HepG2 (cell line): ENCODE measurements around the gene ZNF512B. TPM values are rescaled to one million over a fixed set of nuclear protein-coding genes. Genes with fewer than 3 reads are reported as not detected.
A peak's percentile ranks its signal among the peaks of the same experiment; 100 is the strongest.

ENCODE experiments used
- ATAC-seq: fragments of 200-7000 bp; cut with Tn5 transposase; 3 replicates; pipeline ENCODE4 v1.9.1; 2020; ENCODE audit warnings: mild to moderate bottlenecking, moderate library complexity
- BruUV-seq: library from RNA; stranded (reverse); fragments of 400-500 nt; replicated peaks from 2 replicates; lab custom pipeline; 2021; lab: Mats Ljungman, UMichigan
- CTCF ChIA-PET: fragments of 300-600 bp; formaldehyde crosslinking; extraction: SDS; loops from one replicate; lab custom pipeline; 2021; ENCODE audit warnings: low total read pairs, inconsistent platforms, low intra/inter-chr PET ratio; lab: Yijun Ruan, JAX
- POLR2A ChIA-PET: fragments of 350-600 bp; sonication (Branson Sonifier 250); formaldehyde crosslinking; loops from one replicate; lab custom pipeline; 2020; ENCODE audit warnings: antibody characterized with exemption, inconsistent platforms; lab: Yijun Ruan, JAX
- DNase-seq: peaks from one replicate; pipeline ENCODE4 v3.0.0-alpha.2; 2015; ENCODE audit warnings: low spot score
- FAIRE-seq: peaks from 3 replicates; lab custom pipeline; 2011; peaks lifted over from hg19 to GRCh38; lab: Jason Lieb, UNC
- H2AFZ ChIP-seq: one replicate; pipeline ENCODE4 v1.6.1; 2011; ENCODE audit warnings: low read length, inconsistent platforms
- H3K27ac ChIP-seq: fragments of 300-600 bp; 3 replicates; pipeline ENCODE4 v1.8.0; 2011; ENCODE audit warnings: mixed run types, mild to moderate bottlenecking, mixed read lengths, low read length, inconsistent platforms; ENCODE audit not compliant: insufficient read depth; ENCODE audit errors: extremely low read length
- H3K27me3 ChIP-seq, 2 experiments: fragments of 200-600 bp in 1 of 2; 2 replicates in 1 of 2; 3 replicates in 1 of 2; pipeline versions ENCODE4 v1.6.0 to v1.8.0; 2011; ENCODE audit warnings: low read length in 2 of 2, mild to moderate bottlenecking in 2 of 2, moderate library complexity in 2 of 2, inconsistent platforms in 1 of 2; ENCODE audit not compliant: insufficient read depth in 2 of 2, control insufficient read depth in 1 of 2
- H3K36me3 ChIP-seq, 2 experiments: fragments of 200-600 bp in 1 of 2; replicated peaks in 1 of 2; 2 replicates in 1 of 2; 3 replicates in 1 of 2; pipeline versions ENCODE4 v1.5.1 to v1.8.0; 2011; ENCODE audit warnings: low read length in 2 of 2, inconsistent platforms in 1 of 2; ENCODE audit not compliant: insufficient read depth in 2 of 2, control insufficient read depth in 1 of 2
- H3K4me1 ChIP-seq: 2 replicates; pipeline ENCODE4 v1.5.1; 2012; ENCODE audit warnings: low read length, inconsistent platforms; ENCODE audit not compliant: insufficient read depth
- H3K4me2 ChIP-seq: 2 replicates; pipeline ENCODE4 v1.6.0; 2011; ENCODE audit warnings: low read depth, low read length, inconsistent platforms
- H3K4me3 ChIP-seq, 3 experiments: fragments of 200-600 bp in 1 of 3; sonication (generic), shearing (Covaris generic) in 1 of 3; replicated peaks in 1 of 3; 2 replicates each; pipeline ENCODE4 v1.5.1; 2011 to 2016; ENCODE audit warnings: low read length in 3 of 3, inconsistent platforms in 2 of 3, low read depth in 2 of 3, mild to moderate bottlenecking in 2 of 3, control low read depth in 1 of 3, mixed read lengths in 1 of 3; ENCODE audit not compliant: insufficient read depth in 1 of 3
- H3K79me2 ChIP-seq: one replicate; pipeline ENCODE4 v1.6.1; 2011; ENCODE audit warnings: low read length, inconsistent platforms; ENCODE audit not compliant: insufficient read depth
- H3K9ac ChIP-seq: 2 replicates; pipeline ENCODE4 v1.6.0; 2011; ENCODE audit warnings: mild to moderate bottlenecking, low read depth, low read length, inconsistent platforms; ENCODE audit not compliant: insufficient read depth
- H3K9me3 ChIP-seq: 2 replicates; pipeline ENCODE4 v1.5.1; 2012; ENCODE audit warnings: mild to moderate bottlenecking, low read length
- H4K20me1 ChIP-seq: 2 replicates; pipeline ENCODE4 v1.6.0; 2011; ENCODE audit warnings: inconsistent platforms, mild to moderate bottlenecking, low read length, moderate library complexity; ENCODE audit not compliant: insufficient read depth
- ELF3 ChIP-seq: IDR thresholded peaks from 2 replicates; pipeline ENCODE4 v1.6.1; 2016; ENCODE audit warnings: missing genetic modification reagents, missing compliant biosample characterization
- JDP2 ChIP-seq: sonication (generic); formaldehyde crosslinking; IDR thresholded peaks from 2 replicates; pipeline ENCODE4 v1.8.1; 2022; ENCODE audit warnings: missing genetic modification reagents, borderline replicate concordance
- MTF1 ChIP-seq: sonication (generic); formaldehyde crosslinking; IDR thresholded peaks from 2 replicates; pipeline ENCODE4 v1.5.0; 2020; ENCODE audit warnings: missing genetic modification reagents
- NCOR1 ChIP-seq: fragments of 200-600 bp; sonication (generic); IDR thresholded peaks from 2 replicates; pipeline ENCODE4 v1.7.0; 2017; ENCODE audit warnings: antibody characterized with exemption, low read length, borderline replicate concordance
- NFIB ChIP-seq: sonication (generic); formaldehyde crosslinking; IDR thresholded peaks from 2 replicates; pipeline ENCODE4 v1.9.0; 2021; ENCODE audit warnings: missing genetic modification reagents, mild to moderate bottlenecking, borderline replicate concordance
- SMARCC2 ChIP-seq: fragments of 450-650 bp; IDR thresholded peaks from 2 replicates; pipeline ENCODE4 v1.6.1; 2017; ENCODE audit warnings: antibody characterized with exemption, mild to moderate bottlenecking
- SP4 ChIP-seq: sonication (generic); formaldehyde crosslinking; IDR thresholded peaks from 2 replicates; pipeline ENCODE4 v1.8.1; 2023; ENCODE audit warnings: mild to moderate bottlenecking, missing genetic modification reagents
- STAG1 ChIP-seq: sonication (generic); formaldehyde crosslinking; IDR thresholded peaks from 2 replicates; pipeline ENCODE4 v1.4.0; 2020; ENCODE audit warnings: missing genetic modification reagents
- TRIM24 ChIP-seq: sonication (generic); formaldehyde crosslinking; IDR thresholded peaks from 2 replicates; pipeline ENCODE4 v1.8.0; 2022; ENCODE audit warnings: mild to moderate bottlenecking, missing genetic modification reagents
- ZNF484 ChIP-seq: sonication (generic); formaldehyde crosslinking; IDR thresholded peaks from 2 replicates; pipeline ENCODE4 v1.5.1; 2020; ENCODE audit warnings: mild to moderate bottlenecking, low read depth, missing genetic modification reagents, borderline replicate concordance
- ZNF496 ChIP-seq: sonication (generic); formaldehyde crosslinking; IDR thresholded peaks from 2 replicates; pipeline ENCODE4 v1.8.1; 2023; ENCODE audit warnings: mild to moderate bottlenecking, moderate library complexity, missing genetic modification reagents; ENCODE audit not compliant: insufficient replicate concordance
- ZNF772 ChIP-seq: sonication (generic); formaldehyde crosslinking; IDR thresholded peaks from 2 replicates; pipeline ENCODE4 v1.5.0; 2020; ENCODE audit warnings: mild to moderate bottlenecking, missing genetic modification reagents
- WGBS: methylation state at CpG from one replicate; pipeline ENCODE4 v1.1.6; 2017; ENCODE audit warnings: low lambda C conversion rate; 5-methylcytosine and 5-hydroxymethylcytosine counted together
- in situ Hi-C: cut with HindIII; loops from 2 replicates; pipeline ENCODE4 v1.10.0; 2017; ENCODE audit warnings: low pct_unique_long_range_greater_than_20kb; ENCODE audit not compliant: extremely low pct_ligation_motif_present
- intact Hi-C: fragments of 100-400 bp; cut with micrococcal nuclease; formaldehyde crosslinking; loops from one replicate; pipeline ENCODE4 v1.10.0; 2022; ENCODE audit not compliant: unreplicated experiment
- polyA plus RNA-seq, 8 experiments: library from polyadenylated mRNA; depleted of rRNA in 3 of 8; stranded (reverse) in 7 of 8; unstranded in 1 of 8; fragments of >200 nt; fragmentation: Illumina TruSeq in 4 of 8; extraction: Trizol in 4 of 8; gene quantifications; 2 replicates each; pipeline versions ENCODE4 v1.2.1 to v1.2.3, GENCODE V29; 2011 to 2016; ENCODE audit warnings: low read depth in 4 of 8, missing spikeins in 1 of 8, mixed read lengths in 1 of 8; ENCODE audit not compliant: insufficient read depth in 1 of 8
- total RNA-seq, 5 experiments: library from RNA; depleted of rRNA; stranded (reverse); fragments of >200 nt; fragmentation: Illumina TruSeq; extraction: Trizol; gene quantifications; 2 replicates each; pipeline ENCODE4 v1.2.3, GENCODE V29; 2016; ENCODE audit warnings: low read depth in 1 of 5
- TF ChIP-seq, protein P1 (sequence below): sonication (generic); formaldehyde crosslinking; IDR thresholded peaks from 2 replicates; pipeline ENCODE4 v1.4.0; 2020; ENCODE audit warnings: mild to moderate bottlenecking, missing genetic modification reagents
- TF ChIP-seq, protein P2 (sequence below): sonication (generic); formaldehyde crosslinking; IDR thresholded peaks from 2 replicates; pipeline ENCODE4 v1.5.0; 2020; ENCODE audit warnings: missing genetic modification reagents
- TF ChIP-seq, protein P3 (sequence below): sonication (generic); formaldehyde crosslinking; IDR thresholded peaks from 2 replicates; pipeline ENCODE4 v1.5.0; 2020; ENCODE audit warnings: mild to moderate bottlenecking, missing genetic modification reagents, moderate library complexity

The ZNF512B gene
- total and polyA plus RNA-seq, 2 of the 13 experiments (the other 11 are each of a cell fraction or from before 2014, with no cell fraction given), result 11.5 to 30.6 TPM

DNA sequence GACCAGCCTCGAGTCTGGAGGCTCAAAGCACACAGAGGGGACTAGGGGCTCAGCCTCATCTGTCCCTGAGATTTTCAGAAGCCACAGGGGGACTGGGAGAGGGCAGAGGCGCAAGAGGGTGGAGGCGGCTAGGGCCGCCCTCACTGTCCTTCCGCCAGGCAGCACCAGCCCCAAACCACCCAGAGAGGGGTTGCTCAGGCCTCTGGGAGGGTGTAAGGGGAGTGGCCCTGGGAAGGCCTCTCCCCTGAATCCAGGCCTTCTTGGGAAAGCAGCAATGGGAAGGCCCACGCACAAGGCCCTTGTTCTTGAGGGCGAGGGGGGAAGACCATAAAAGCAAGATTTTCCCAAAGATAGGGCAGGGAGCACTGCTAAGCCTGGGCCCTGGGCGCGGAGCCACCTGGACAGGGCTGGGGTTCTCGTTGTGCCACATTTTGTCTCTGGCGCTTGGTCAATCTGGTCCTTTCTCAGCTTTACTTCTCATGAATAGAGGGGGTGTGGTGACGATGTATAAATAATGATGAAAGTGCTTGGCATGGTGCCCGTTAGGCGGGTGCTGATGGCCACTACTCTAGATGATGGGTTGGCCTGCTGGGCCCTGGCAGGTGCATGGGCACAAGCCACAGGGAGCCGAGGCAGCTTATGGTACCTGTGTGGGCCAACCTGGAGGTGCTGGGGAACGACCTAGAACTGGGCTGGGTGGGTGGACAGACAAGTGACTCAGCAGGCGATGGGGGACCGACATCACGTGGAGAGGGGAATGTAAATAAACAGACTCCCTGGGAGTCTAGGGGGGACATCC is 4.9 kb upstream of the ZNF512B start:
- ChIA-PET CTCF (interaction anchor here (1.1 to 2.4 kb wide), 9 partner anchors 19 to 437 kb away, joined by 3 to 18 read pairs (median 5); partner anchors contain the start of genes ARFRP1 and ZGPAT), POLR2A (interaction anchor here (0.8 to 2.7 kb wide), 11 partner anchors 17 to 437 kb away, joined by 3 to 17 read pairs (median 4); partner anchors contain the start of genes HELZ2, PTK6, TPD52L2 and UCKL1)
- Histone ChIP-seq H3K9me3 (no peaks in the 10 kb centered on the region), H3K4me2 (no peak overlapping the region), H2AFZ (no peak overlapping the region), H4K20me1 (no peaks in the 10 kb centered on the region; the same call in 1 of the 2 replicates), H3K4me1 (peaks cover 52% of the 10 kb centered on the region), H3K4me3 (no peak overlapping the region), H3K27ac (no peak overlapping the region), H3K27me3 (no peaks in the 10 kb centered on the region; a peak in 1 of 5 replicates), H3K9ac (no peak overlapping the region), H3K36me3 (no peaks in the 10 kb centered on the region; a peak in 2 of 5 replicates), H3K79me2 (no peaks in the 10 kb centered on the region)
- ATAC-seq, result no peak
- BruUV-seq, result no TSS peak
- intact Hi-C loops, result loop anchor here (5.0 kb wide), 1 partner anchor 437 kb away; the partner anchor contains the start of gene PTK6
- 88% methylated on average over 19 of the region's 19 CpGs for WGBS
- DNase-seq, result no peak
- FAIRE-seq, result no peak
- in situ Hi-C loops, result loop anchor here (5.0 kb wide), 1 partner anchor 83 kb away; no protein-coding TSS in a partner anchor
- no peak for TF ChIP-seq ZNF496 (CRISPR knock-in tag)
- TF ChIP-seq ELF3 (CRISPR knock-in tag), result no peak
- TF ChIP-seq, protein P1, sequence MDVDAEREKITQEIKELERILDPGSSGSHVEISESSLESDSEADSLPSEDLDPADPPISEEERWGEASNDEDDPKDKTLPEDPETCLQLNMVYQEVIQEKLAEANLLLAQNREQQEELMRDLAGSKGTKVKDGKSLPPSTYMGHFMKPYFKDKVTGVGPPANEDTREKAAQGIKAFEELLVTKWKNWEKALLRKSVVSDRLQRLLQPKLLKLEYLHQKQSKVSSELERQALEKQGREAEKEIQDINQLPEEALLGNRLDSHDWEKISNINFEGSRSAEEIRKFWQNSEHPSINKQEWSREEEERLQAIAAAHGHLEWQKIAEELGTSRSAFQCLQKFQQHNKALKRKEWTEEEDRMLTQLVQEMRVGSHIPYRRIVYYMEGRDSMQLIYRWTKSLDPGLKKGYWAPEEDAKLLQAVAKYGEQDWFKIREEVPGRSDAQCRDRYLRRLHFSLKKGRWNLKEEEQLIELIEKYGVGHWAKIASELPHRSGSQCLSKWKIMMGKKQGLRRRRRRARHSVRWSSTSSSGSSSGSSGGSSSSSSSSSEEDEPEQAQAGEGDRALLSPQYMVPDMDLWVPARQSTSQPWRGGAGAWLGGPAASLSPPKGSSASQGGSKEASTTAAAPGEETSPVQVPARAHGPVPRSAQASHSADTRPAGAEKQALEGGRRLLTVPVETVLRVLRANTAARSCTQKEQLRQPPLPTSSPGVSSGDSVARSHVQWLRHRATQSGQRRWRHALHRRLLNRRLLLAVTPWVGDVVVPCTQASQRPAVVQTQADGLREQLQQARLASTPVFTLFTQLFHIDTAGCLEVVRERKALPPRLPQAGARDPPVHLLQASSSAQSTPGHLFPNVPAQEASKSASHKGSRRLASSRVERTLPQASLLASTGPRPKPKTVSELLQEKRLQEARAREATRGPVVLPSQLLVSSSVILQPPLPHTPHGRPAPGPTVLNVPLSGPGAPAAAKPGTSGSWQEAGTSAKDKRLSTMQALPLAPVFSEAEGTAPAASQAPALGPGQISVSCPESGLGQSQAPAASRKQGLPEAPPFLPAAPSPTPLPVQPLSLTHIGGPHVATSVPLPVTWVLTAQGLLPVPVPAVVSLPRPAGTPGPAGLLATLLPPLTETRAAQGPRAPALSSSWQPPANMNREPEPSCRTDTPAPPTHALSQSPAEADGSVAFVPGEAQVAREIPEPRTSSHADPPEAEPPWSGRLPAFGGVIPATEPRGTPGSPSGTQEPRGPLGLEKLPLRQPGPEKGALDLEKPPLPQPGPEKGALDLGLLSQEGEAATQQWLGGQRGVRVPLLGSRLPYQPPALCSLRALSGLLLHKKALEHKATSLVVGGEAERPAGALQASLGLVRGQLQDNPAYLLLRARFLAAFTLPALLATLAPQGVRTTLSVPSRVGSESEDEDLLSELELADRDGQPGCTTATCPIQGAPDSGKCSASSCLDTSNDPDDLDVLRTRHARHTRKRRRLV (CRISPR knock-in tag), result no peak
- 0 out of 2 replicates have a peak, but pooled peaks have one; percentile 28 for TF ChIP-seq NFIB
- TF ChIP-seq, protein P2, sequence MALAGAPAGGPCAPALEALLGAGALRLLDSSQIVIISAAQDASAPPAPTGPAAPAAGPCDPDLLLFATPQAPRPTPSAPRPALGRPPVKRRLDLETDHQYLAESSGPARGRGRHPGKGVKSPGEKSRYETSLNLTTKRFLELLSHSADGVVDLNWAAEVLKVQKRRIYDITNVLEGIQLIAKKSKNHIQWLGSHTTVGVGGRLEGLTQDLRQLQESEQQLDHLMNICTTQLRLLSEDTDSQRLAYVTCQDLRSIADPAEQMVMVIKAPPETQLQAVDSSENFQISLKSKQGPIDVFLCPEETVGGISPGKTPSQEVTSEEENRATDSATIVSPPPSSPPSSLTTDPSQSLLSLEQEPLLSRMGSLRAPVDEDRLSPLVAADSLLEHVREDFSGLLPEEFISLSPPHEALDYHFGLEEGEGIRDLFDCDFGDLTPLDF (CRISPR knock-in tag), result no peak
- no peak for TF ChIP-seq MTF1 (CRISPR knock-in tag)
- no peak for TF ChIP-seq NCOR1
- 0 out of 2 replicates have a peak, but pooled peaks have one; percentile 46 for TF ChIP-seq SP4
- no peak for TF ChIP-seq ZNF772
- no peak for TF ChIP-seq SMARCC2
- TF ChIP-seq STAG1 (CRISPR knock-in tag), result no peak
- TF ChIP-seq TRIM24, result no peak
- no peak for TF ChIP-seq JDP2 (CRISPR knock-in tag)
- TF ChIP-seq ZNF484, result no peak
- TF ChIP-seq, protein P3, sequence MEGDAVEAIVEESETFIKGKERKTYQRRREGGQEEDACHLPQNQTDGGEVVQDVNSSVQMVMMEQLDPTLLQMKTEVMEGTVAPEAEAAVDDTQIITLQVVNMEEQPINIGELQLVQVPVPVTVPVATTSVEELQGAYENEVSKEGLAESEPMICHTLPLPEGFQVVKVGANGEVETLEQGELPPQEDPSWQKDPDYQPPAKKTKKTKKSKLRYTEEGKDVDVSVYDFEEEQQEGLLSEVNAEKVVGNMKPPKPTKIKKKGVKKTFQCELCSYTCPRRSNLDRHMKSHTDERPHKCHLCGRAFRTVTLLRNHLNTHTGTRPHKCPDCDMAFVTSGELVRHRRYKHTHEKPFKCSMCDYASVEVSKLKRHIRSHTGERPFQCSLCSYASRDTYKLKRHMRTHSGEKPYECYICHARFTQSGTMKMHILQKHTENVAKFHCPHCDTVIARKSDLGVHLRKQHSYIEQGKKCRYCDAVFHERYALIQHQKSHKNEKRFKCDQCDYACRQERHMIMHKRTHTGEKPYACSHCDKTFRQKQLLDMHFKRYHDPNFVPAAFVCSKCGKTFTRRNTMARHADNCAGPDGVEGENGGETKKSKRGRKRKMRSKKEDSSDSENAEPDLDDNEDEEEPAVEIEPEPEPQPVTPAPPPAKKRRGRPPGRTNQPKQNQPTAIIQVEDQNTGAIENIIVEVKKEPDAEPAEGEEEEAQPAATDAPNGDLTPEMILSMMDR, result 0 out of 2 replicates have a peak, but pooled peaks have one; percentile 5
